SK-N-SH (cell line): ENCODE data around the gene RFLNA. TPM values are rescaled to one million over a fixed set of nuclear protein-coding genes. Genes with fewer than 3 reads are reported as not detected.

Source experiments
- CTCF ChIA-PET: fragments of 300-600, 350-600 bp; formaldehyde crosslinking; extraction: SDS; loops from one replicate; lab custom pipeline; 2021; lab: Yijun Ruan, JAX
- POLR2A ChIA-PET: fragments of 350-600 bp; sonication (Branson Sonifier 250); formaldehyde crosslinking; extraction: SDS; loops from one replicate; lab custom pipeline; 2020; ENCODE audit warnings: antibody characterized with exemption, inconsistent platforms; lab: Yijun Ruan, JAX
- DNase-seq: peaks from one replicate; pipeline ENCODE4 v3.0.0; 2012
- H2AFZ ChIP-seq: fragments of 200-600 bp; sonication (generic); 2 replicates; pipeline ENCODE4 v1.8.1; 2016; ENCODE audit warnings: antibody characterized with exemption, mild to moderate bottlenecking, low read depth
- H3F3A ChIP-seq: fragments of 200-600 bp; sonication (generic); replicated peaks from 2 replicates; pipeline ENCODE3; 2016; ENCODE audit warnings: antibody characterized with exemption, mild to moderate bottlenecking; ENCODE audit not compliant: insufficient read depth
- H3K27ac ChIP-seq, 2 experiments: fragments of 200-500 bp in 1 of 2; fragments of 200-600 bp in 1 of 2; sonication (Bioruptor generic) in 1 of 2; sonication (generic), shearing (Covaris generic) in 1 of 2; 2 replicates each; pipeline versions ENCODE4 v1.5.1 to v1.6.1; 2014 to 2016; ENCODE audit warnings: low read depth in 2 of 2, inconsistent platforms in 1 of 2, low read length in 1 of 2, mild to moderate bottlenecking in 1 of 2, mixed read lengths in 1 of 2
- H3K27me3 ChIP-seq: fragments of 200-600 bp; sonication (generic), shearing (Covaris generic); 2 replicates; pipeline ENCODE4 v1.6.1; 2016; ENCODE audit warnings: mixed run types; ENCODE audit not compliant: insufficient read depth
- H3K36me3 ChIP-seq, 2 experiments: fragments of 200-500 bp in 1 of 2; fragments of 200-600 bp in 1 of 2; sonication (Bioruptor generic) in 1 of 2; sonication (generic) in 1 of 2; replicated peaks in 1 of 2; 2 replicates each; pipeline versions ENCODE3 to v1.5.1; 2014 to 2016; ENCODE audit warnings: low read length in 1 of 2, mild to moderate bottlenecking in 1 of 2; ENCODE audit not compliant: insufficient read depth in 2 of 2, control insufficient read depth in 1 of 2
- H3K4me1 ChIP-seq, 2 experiments: fragments of 200-500 bp in 1 of 2; fragments of 200-600 bp in 1 of 2; sonication (Bioruptor generic) in 1 of 2; sonication (generic), shearing (Covaris generic) in 1 of 2; 2 replicates each; pipeline versions ENCODE4 v1.5.1 to v1.6.1; 2014 to 2016; ENCODE audit warnings: low read depth in 1 of 2, low read length in 1 of 2, mixed run types in 1 of 2; ENCODE audit not compliant: insufficient read depth in 2 of 2, control insufficient read depth in 1 of 2
- H3K4me2 ChIP-seq: fragments of 200-600 bp; sonication (generic), shearing (Covaris generic); 2 replicates; pipeline ENCODE4 v1.6.1; 2017; ENCODE audit warnings: mixed run types
- H3K4me3 ChIP-seq, 2 experiments: fragments of 200-500 bp in 1 of 2; fragments of 200-600 bp in 1 of 2; sonication (Bioruptor generic) in 1 of 2; sonication (generic), shearing (Covaris generic) in 1 of 2; 2 replicates each; pipeline versions ENCODE4 v1.5.1 to v1.8.1; 2014 to 2016; ENCODE audit warnings: low read depth in 2 of 2, inconsistent platforms in 1 of 2, low read length in 1 of 2, mild to moderate bottlenecking in 1 of 2, mixed read lengths in 1 of 2, moderate library complexity in 1 of 2
- H3K79me2 ChIP-seq: fragments of 200-600 bp; sonication (generic); 2 replicates; pipeline ENCODE4 v1.8.1; 2017; ENCODE audit warnings: mild to moderate bottlenecking; ENCODE audit not compliant: insufficient read depth
- H3K9ac ChIP-seq: fragments of 200-600 bp; sonication (generic); 2 replicates; pipeline ENCODE4 v1.6.1; 2017; ENCODE audit warnings: mixed run types
- H3K9me2 ChIP-seq: fragments of 200-600 bp; sonication (generic); 2 replicates; pipeline ENCODE4 v1.6.1; 2017; ENCODE audit warnings: mixed run types
- H3K9me3 ChIP-seq: fragments of 200-600 bp; sonication (generic); 2 replicates; pipeline ENCODE4 v1.6.1; 2017; ENCODE audit warnings: mixed run types, mild to moderate bottlenecking, moderate library complexity
- H4K20me1 ChIP-seq: fragments of 200-600 bp; sonication (generic); 2 replicates; pipeline ENCODE4 v1.6.1; 2017; ENCODE audit warnings: mild to moderate bottlenecking, mixed run types; ENCODE audit not compliant: insufficient read depth
- FOSL2 ChIP-seq: IDR thresholded peaks from 2 replicates; pipeline ENCODE4 v1.4.0; 2012; ENCODE audit warnings: low read depth, mild to moderate bottlenecking, moderate library complexity, borderline replicate concordance
- FOXJ3 ChIP-seq: sonication (generic); formaldehyde crosslinking; IDR thresholded peaks from 2 replicates; pipeline ENCODE4 v1.5.1; 2020; ENCODE audit warnings: mild to moderate bottlenecking, missing genetic modification reagents
- FOXM1 ChIP-seq: IDR thresholded peaks from 2 replicates; pipeline ENCODE4 v1.4.0; 2012; ENCODE audit warnings: low read depth, mild to moderate bottlenecking
- GABPA ChIP-seq: IDR thresholded peaks from 2 replicates; pipeline ENCODE4 v1.4.0; 2012; ENCODE audit warnings: low read depth, mild to moderate bottlenecking
- GATA2 ChIP-seq: sonication (generic); formaldehyde crosslinking; IDR thresholded peaks from 2 replicates; pipeline ENCODE4 v1.5.0; 2020; ENCODE audit warnings: mild to moderate bottlenecking, missing genetic modification reagents
- JUND ChIP-seq: IDR thresholded peaks from 2 replicates; pipeline ENCODE4 v1.4.0; 2012
- POLR2AphosphoS5 ChIP-seq: IDR thresholded peaks from 2 replicates; pipeline ENCODE4 v1.6.1; 2012; ENCODE audit warnings: low read depth, low read length
- RCOR1 ChIP-seq: fragments of 150-350 bp; IDR thresholded peaks from 2 replicates; pipeline ENCODE4 v1.6.1; 2017; ENCODE audit warnings: antibody characterized with exemption, low read length
- RFX5 ChIP-seq: IDR thresholded peaks from 2 replicates; pipeline ENCODE4 v1.6.1; 2012; ENCODE audit warnings: mild to moderate bottlenecking, improper control_type of control experiment, low read length
- SMC3 ChIP-seq: IDR thresholded peaks from 2 replicates; pipeline ENCODE4 v1.6.1; 2012; ENCODE audit warnings: low read depth, low read length, improper control_type of control experiment
- TCF12 ChIP-seq: IDR thresholded peaks from 2 replicates; pipeline ENCODE4 v1.4.0; 2012
- WGBS: methylation state at CpG from one replicate; pipeline ENCODE4 v1.1.6; 2017; ENCODE audit warnings: low lambda C conversion rate; 5-methylcytosine and 5-hydroxymethylcytosine counted together
- polyA plus RNA-seq, 3 experiments: library from polyadenylated mRNA; depleted of rRNA; stranded (reverse); fragments of >200 nt; gene quantifications; 2 replicates each; pipeline ENCODE4 v1.2.3, GENCODE V29; 2012
- TF ChIP-seq, protein P1 (sequence below): fragments of 200-600 bp; sonication (generic); IDR thresholded peaks from 2 replicates; pipeline ENCODE4 v1.6.1; 2017; ENCODE audit warnings: antibody characterized with exemption, mild to moderate bottlenecking, moderate library complexity
- TF ChIP-seq, protein P2 (sequence below): IDR thresholded peaks from 2 replicates; pipeline ENCODE4 v1.6.1; 2012; ENCODE audit warnings: mild to moderate bottlenecking, low read depth, low read length, moderate library complexity

RFLNA gene
- polyA plus RNA-seq, 1 of the 3 experiments (the other 2 are of a cell fraction): 0.10 TPM

DNA sequence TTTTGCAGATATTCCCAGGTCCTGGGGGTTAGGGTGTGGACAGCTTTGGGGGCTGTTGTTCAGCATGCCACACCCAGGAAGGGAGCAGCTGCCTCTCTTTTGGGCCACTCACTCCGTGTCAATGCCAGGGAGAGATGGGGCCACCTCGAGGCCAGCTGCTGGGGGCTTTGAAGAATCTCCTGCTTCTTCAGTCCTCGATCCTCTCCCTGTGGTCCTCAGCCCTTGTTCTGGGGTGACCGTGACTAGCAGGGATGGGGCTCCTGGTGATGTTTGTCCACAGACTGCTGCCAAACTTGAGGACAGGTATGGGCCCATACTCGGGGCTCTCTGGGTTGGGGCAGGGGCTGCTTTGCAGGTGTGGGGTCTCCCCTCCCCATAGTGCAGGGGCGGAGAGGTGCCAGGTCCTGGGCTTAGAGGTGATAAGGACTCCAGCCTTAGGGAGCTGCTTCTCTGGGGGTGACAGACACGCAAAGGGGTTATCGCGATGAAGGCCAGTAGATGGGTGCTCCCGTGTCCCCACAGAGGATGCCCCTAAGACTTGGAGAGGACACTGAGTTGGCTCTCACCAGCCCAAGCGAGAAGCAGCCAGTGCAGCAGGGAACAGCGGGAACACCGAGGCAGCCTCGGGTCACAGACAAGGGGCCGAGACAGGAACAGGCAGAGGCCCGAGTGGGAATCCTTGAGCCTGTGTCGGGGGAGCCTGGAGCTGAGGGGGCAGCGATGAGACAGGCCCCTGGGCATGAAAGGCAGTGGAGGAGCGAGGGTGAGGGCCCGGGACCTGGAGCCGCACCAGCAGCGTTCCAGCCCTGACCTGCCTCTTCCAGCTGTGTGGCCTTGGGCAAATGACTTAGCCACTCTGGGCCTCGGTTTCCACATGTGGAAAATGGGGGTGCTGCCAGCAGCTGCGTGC lies 11.1 kb downstream of the RFLNA start:
- H3K9me3 ChIP-seq: no peaks in the 10 kb centered on the region
- WGBS: 64% methylated on average over 19 of the region's 24 CpGs
- H3K79me2 ChIP-seq: no peaks in the 10 kb centered on the region
- TF ChIP-seq FOXM1 (no peak), RCOR1 (no peak), POLR2AphosphoS5 (no peak), TCF12 (no peak), GABPA (no peak), SMC3 (no peak)
- TF ChIP-seq, protein P1, sequence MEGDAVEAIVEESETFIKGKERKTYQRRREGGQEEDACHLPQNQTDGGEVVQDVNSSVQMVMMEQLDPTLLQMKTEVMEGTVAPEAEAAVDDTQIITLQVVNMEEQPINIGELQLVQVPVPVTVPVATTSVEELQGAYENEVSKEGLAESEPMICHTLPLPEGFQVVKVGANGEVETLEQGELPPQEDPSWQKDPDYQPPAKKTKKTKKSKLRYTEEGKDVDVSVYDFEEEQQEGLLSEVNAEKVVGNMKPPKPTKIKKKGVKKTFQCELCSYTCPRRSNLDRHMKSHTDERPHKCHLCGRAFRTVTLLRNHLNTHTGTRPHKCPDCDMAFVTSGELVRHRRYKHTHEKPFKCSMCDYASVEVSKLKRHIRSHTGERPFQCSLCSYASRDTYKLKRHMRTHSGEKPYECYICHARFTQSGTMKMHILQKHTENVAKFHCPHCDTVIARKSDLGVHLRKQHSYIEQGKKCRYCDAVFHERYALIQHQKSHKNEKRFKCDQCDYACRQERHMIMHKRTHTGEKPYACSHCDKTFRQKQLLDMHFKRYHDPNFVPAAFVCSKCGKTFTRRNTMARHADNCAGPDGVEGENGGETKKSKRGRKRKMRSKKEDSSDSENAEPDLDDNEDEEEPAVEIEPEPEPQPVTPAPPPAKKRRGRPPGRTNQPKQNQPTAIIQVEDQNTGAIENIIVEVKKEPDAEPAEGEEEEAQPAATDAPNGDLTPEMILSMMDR: no peak
- no peaks in the 10 kb centered on the region for H3K9me2 ChIP-seq
- H4K20me1 ChIP-seq: no peaks in the 10 kb centered on the region
- H3K36me3 ChIP-seq: no peaks in the 10 kb centered on the region
- no peak overlapping the region for H2AFZ ChIP-seq
- H3K4me1 ChIP-seq: no peaks in the 10 kb centered on the region; a peak in 1 of 4 replicates
- CTCF ChIA-PET: interaction anchor here (0.6 to 2.1 kb wide), 3 partner anchors 37 to 536 kb away, joined by 3 to 5 read pairs (median 3); no protein-coding TSS in a partner anchor
- no peak overlapping the region for H3K4me2 ChIP-seq
- no peak for DNase-seq
- POLR2A ChIA-PET: no interaction called here
- no peaks in the 10 kb centered on the region for H3F3A ChIP-seq
- H3K27me3 ChIP-seq: no peaks in the 10 kb centered on the region
- H3K4me3 ChIP-seq: no peak overlapping the region
- H3K27ac ChIP-seq: no peak overlapping the region
- no peak overlapping the region for H3K9ac ChIP-seq

DNA sequence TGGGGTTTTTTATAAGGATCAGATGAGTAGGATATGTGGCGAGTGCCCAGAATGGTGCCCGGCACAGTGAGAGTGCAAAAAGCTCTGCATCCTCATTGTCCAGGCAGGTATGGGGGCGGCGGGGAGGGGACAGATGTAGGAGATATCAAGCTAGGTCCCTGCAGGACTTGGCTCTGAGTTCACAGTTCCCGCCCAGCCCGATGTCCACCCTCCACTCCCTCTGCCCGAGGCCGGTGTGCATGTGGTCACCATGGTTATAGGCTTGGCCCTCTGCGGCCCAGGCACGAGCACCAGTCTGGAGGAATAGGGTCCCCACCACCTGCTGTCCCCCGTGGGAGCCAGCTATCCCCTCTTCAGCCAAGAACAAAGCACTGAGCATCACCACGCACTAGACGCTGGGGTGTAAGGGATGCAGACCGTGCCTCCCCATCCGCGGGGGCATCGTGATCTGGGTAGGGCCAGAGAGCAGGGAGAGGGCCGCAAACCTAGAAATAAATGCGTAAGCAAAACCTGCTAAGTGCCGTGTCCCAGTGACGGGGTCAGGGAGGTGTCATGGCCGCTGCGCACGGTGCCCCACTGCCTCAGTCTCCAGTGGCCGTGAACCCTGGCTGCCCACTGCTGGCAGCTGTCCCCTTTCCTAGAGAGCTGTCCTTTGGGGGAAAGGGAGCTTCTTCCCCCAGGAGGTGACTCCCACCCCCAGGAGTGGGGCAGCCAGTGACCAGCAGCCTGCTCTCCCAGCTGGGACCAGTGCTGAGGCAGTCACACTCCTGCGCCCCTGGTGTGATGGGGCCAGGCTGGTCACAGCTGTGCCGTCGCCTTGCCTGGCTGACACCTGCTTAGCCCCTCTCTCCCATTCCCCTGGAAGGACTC lies 12.0 kb downstream of the RFLNA start:
- no peaks in the 10 kb centered on the region for H3K27me3 ChIP-seq
- H4K20me1 ChIP-seq: no peaks in the 10 kb centered on the region
- H3K4me2 ChIP-seq: no peak overlapping the region
- no peak for TF ChIP-seq JUND
- TF ChIP-seq FOXM1: no peak
- TF ChIP-seq FOSL2: no peak
- TF ChIP-seq RFX5: no peak
- no peak for TF ChIP-seq FOXJ3 (CRISPR knock-in tag)
- TF ChIP-seq, protein P2, sequence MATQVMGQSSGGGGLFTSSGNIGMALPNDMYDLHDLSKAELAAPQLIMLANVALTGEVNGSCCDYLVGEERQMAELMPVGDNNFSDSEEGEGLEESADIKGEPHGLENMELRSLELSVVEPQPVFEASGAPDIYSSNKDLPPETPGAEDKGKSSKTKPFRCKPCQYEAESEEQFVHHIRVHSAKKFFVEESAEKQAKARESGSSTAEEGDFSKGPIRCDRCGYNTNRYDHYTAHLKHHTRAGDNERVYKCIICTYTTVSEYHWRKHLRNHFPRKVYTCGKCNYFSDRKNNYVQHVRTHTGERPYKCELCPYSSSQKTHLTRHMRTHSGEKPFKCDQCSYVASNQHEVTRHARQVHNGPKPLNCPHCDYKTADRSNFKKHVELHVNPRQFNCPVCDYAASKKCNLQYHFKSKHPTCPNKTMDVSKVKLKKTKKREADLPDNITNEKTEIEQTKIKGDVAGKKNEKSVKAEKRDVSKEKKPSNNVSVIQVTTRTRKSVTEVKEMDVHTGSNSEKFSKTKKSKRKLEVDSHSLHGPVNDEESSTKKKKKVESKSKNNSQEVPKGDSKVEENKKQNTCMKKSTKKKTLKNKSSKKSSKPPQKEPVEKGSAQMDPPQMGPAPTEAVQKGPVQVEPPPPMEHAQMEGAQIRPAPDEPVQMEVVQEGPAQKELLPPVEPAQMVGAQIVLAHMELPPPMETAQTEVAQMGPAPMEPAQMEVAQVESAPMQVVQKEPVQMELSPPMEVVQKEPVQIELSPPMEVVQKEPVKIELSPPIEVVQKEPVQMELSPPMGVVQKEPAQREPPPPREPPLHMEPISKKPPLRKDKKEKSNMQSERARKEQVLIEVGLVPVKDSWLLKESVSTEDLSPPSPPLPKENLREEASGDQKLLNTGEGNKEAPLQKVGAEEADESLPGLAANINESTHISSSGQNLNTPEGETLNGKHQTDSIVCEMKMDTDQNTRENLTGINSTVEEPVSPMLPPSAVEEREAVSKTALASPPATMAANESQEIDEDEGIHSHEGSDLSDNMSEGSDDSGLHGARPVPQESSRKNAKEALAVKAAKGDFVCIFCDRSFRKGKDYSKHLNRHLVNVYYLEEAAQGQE: no peak
- no peak for TF ChIP-seq GATA2 (CRISPR knock-in tag)
- ChIA-PET CTCF (interaction anchor here (0.6 to 2.1 kb wide), 3 partner anchors 36 to 535 kb away, joined by 3 to 5 read pairs (median 3); no protein-coding TSS in a partner anchor), POLR2A (no interaction called here)
- no peaks in the 10 kb centered on the region for H3F3A ChIP-seq
- H3K4me1 ChIP-seq: no peaks in the 10 kb centered on the region; a peak in 1 of 4 replicates
- no peaks in the 10 kb centered on the region for H3K9me3 ChIP-seq
- no peak overlapping the region for H3K4me3 ChIP-seq
- no peaks in the 10 kb centered on the region for H3K79me2 ChIP-seq
- H3K36me3 ChIP-seq: no peaks in the 10 kb centered on the region
- no peak for DNase-seq
- WGBS: 66% methylated on average over 11 of the region's 28 CpGs
- no peak overlapping the region for H3K27ac ChIP-seq
- no peak overlapping the region for H3K9ac ChIP-seq
- no peaks in the 10 kb centered on the region for H3K9me2 ChIP-seq
- no peak overlapping the region for H2AFZ ChIP-seq
